Neural cell (in vitro differentiated cells): ENCODE results near the gene DNAJA1. TPM values are rescaled to one million over a fixed set of nuclear protein-coding genes. Genes with fewer than 3 reads are reported as not detected.

Source experiments
- H2AFZ ChIP-seq: fragments of 200-600, 300-800 bp; sonication (generic), shearing (Covaris generic); 2 replicates; pipeline ENCODE4 v1.6.0; 2014; ENCODE audit warnings: low read depth, mild to moderate bottlenecking, antibody characterized with exemption, low read length, moderate library complexity
- H3F3A ChIP-seq: fragments of 200-600 bp; shearing (Covaris generic); 2 replicates; pipeline ENCODE4 v1.6.1; 2016; ENCODE audit warnings: mild to moderate bottlenecking, moderate library complexity, mixed read lengths, antibody characterized with exemption, low read length; ENCODE audit not compliant: insufficient read depth, poor library complexity, severe bottlenecking
- H3K27ac ChIP-seq: fragments of 200-600, 300-800 bp; sonication (generic), shearing (Covaris generic); 2 replicates; pipeline ENCODE4 v1.5.1; 2014; ENCODE audit warnings: mild to moderate bottlenecking, low read length, moderate library complexity
- H3K27me3 ChIP-seq: fragments of 300-800, 200-600 bp; sonication (generic), shearing (Covaris generic); 2 replicates; pipeline ENCODE4 v1.6.0; 2014; ENCODE audit warnings: mild to moderate bottlenecking, low read depth, low read length, moderate library complexity; ENCODE audit not compliant: insufficient read depth
- H3K36me3 ChIP-seq: fragments of 300-800, 200-600 bp; sonication (generic), shearing (Covaris generic); 2 replicates; pipeline ENCODE4 v1.5.1; 2014; ENCODE audit warnings: mild to moderate bottlenecking, antibody characterized with exemption, low read length, moderate library complexity; ENCODE audit not compliant: insufficient read depth
- H3K4me2 ChIP-seq: fragments of 300-800, 200-600 bp; sonication (generic), shearing (Covaris generic); 2 replicates; pipeline ENCODE4 v1.6.0; 2014; ENCODE audit warnings: mild to moderate bottlenecking, low read length
- H3K4me3 ChIP-seq: fragments of 300-800, 200-600 bp; sonication (generic), shearing (Covaris generic); 2 replicates; pipeline ENCODE4 v1.5.1; 2014; ENCODE audit warnings: mild to moderate bottlenecking, low read length, moderate library complexity
- H3K79me2 ChIP-seq: fragments of 200-600 bp; shearing (Covaris generic); replicated peaks from 2 replicates; pipeline ENCODE4 v1.6.0; 2014; ENCODE audit warnings: mild to moderate bottlenecking, low read length, moderate library complexity; ENCODE audit not compliant: insufficient read depth
- H3K9ac ChIP-seq: fragments of 300-800, 200-600 bp; sonication (generic), shearing (Covaris generic); 2 replicates; pipeline ENCODE4 v1.6.1; 2016; ENCODE audit warnings: mild to moderate bottlenecking, low read length, mixed read lengths
- H3K9me2 ChIP-seq: fragments of 200-600 bp; shearing (Covaris generic); 2 replicates; pipeline ENCODE4 v1.6.1; 2016; ENCODE audit warnings: mild to moderate bottlenecking, low read length, mixed read lengths; ENCODE audit not compliant: insufficient read depth
- H3K9me3 ChIP-seq: fragments of 200-600, 300-800 bp; sonication (generic), shearing (Covaris generic); 2 replicates; pipeline ENCODE4 v1.6.1; 2016; ENCODE audit warnings: mild to moderate bottlenecking, mixed run types, low read length, moderate library complexity, mixed read lengths
- H4K20me1 ChIP-seq: fragments of 200-600 bp; shearing (Covaris generic); 2 replicates; pipeline ENCODE4 v1.6.1; 2016; ENCODE audit warnings: mild to moderate bottlenecking, mixed run types; ENCODE audit not compliant: insufficient read depth
- EP300 ChIP-seq: fragments of 450-650 bp; conservative IDR thresholded peaks from 2 replicates; pipeline ENCODE4 v1.6.1; 2014; ENCODE audit warnings: antibody characterized with exemption, mild to moderate bottlenecking, moderate library complexity; ENCODE audit not compliant: poor library complexity, severe bottlenecking
- EZH2 ChIP-seq: fragments of 200-600, 300-800 bp; shearing (Covaris generic), sonication (generic); IDR thresholded peaks from 2 replicates; pipeline ENCODE4 v1.6.1; 2014; ENCODE audit warnings: antibody characterized with exemption, low read length, borderline replicate concordance, mild to moderate bottlenecking; ENCODE audit not compliant: insufficient read depth, poor library complexity, severe bottlenecking
- MXI1 ChIP-seq: fragments of 450-650 bp; conservative IDR thresholded peaks from 2 replicates; pipeline ENCODE4 v1.6.1; 2014; ENCODE audit warnings: antibody characterized with exemption, mild to moderate bottlenecking; ENCODE audit not compliant: poor library complexity, severe bottlenecking
- POLR2AphosphoS5 ChIP-seq: IDR thresholded peaks from 2 replicates; pipeline ENCODE4 v1.6.1; 2012
- RAD21 ChIP-seq: fragments of 450-650 bp; conservative IDR thresholded peaks from 2 replicates; pipeline ENCODE4 v1.6.1; 2014; ENCODE audit warnings: antibody characterized with exemption, mild to moderate bottlenecking, moderate library complexity
- SMC3 ChIP-seq: fragments of 450-650 bp; conservative IDR thresholded peaks from 2 replicates; pipeline ENCODE4 v1.6.1; 2014; ENCODE audit warnings: antibody characterized with exemption, mild to moderate bottlenecking, moderate library complexity; ENCODE audit not compliant: poor library complexity
- TAF1 ChIP-seq: IDR thresholded peaks from 2 replicates; pipeline ENCODE4 v1.6.1; 2012; ENCODE audit warnings: low read depth
- polyA plus RNA-seq: library from polyadenylated mRNA; depleted of rRNA; stranded (reverse); fragments of >200 nt; gene quantifications from 2 replicates; pipeline ENCODE4 v1.2.3, GENCODE V29; 2014
- TF ChIP-seq, protein P1 (sequence below): fragments of 450-650 bp; IDR thresholded peaks from 2 replicates; pipeline ENCODE4 v1.5.1; 2014; ENCODE audit warnings: antibody characterized with exemption, mild to moderate bottlenecking, moderate library complexity; ENCODE audit not compliant: poor library complexity, severe bottlenecking
- TF ChIP-seq, protein P2 (sequence below): IDR thresholded peaks from 2 replicates; pipeline ENCODE4 v1.6.1; 2012; ENCODE audit warnings: borderline replicate concordance

The DNAJA1 gene
- polyA plus RNA-seq, 1 donor from 2014 or later: 547 TPM

DNA sequence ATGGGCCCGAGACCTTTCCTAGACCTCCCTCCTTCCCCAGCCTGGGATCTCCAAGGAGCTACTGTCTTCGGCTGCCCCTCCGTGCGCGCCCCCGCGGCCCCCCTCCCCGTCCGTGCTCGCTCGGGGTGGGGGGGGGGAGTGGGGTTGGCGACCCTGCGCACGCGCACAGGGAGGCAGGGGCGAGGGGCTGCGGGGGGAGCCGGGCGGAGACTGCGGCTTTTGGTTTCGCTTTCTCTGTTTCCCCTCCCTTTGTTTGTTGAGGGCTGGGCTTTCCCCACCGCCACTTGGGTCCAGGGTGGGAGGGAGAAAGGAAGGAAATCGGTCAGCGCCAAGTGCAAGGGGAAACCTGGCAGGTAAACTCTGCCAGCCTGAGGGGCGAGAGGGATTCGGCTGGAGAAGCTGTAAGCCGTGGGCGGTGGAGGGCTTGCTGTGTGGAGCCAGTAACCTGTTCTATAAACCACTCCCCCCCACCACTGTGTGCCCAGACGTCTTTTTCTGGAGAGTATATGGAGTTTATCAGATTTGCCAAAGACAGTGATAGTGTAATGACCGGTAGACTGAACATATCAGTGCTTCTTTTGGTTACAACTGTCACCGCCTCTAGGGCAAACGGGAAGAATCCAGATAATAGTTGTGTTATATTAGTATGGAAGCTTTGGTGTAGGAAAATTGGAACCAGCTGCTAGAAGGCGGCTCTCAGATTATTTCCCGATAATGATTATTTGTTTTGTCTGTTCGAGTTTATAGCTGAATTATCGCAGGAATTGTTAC is 684 bp downstream of the DNAJA1 start:
- peak overlapping the region; percentile 83 for H3K4me2 ChIP-seq
- peak overlapping the region; percentile 100 for H3K9ac ChIP-seq
- H3K27me3 ChIP-seq: no peaks in the 10 kb centered on the region
- peaks cover 8% of the 10 kb centered on the region for H4K20me1 ChIP-seq
- H3K79me2 ChIP-seq: peaks cover 85% of the 10 kb centered on the region
- H3K9me2 ChIP-seq: no peaks in the 10 kb centered on the region
- H3K4me3 ChIP-seq: peak overlapping the region; percentile 97
- no peaks in the 10 kb centered on the region for H3F3A ChIP-seq
- H3K9me3 ChIP-seq: no peaks in the 10 kb centered on the region
- H2AFZ ChIP-seq: peak overlapping the region; percentile 95
- peak overlapping the region; percentile 99 for H3K27ac ChIP-seq
- peaks cover 7% of the 10 kb centered on the region for H3K36me3 ChIP-seq
- TF ChIP-seq SMC3 (no peak), MXI1 (no peak), RAD21 (no peak), EZH2 (no peak), EP300 (no peak), POLR2AphosphoS5 (peak; percentile 72)
- TF ChIP-seq, protein P1, sequence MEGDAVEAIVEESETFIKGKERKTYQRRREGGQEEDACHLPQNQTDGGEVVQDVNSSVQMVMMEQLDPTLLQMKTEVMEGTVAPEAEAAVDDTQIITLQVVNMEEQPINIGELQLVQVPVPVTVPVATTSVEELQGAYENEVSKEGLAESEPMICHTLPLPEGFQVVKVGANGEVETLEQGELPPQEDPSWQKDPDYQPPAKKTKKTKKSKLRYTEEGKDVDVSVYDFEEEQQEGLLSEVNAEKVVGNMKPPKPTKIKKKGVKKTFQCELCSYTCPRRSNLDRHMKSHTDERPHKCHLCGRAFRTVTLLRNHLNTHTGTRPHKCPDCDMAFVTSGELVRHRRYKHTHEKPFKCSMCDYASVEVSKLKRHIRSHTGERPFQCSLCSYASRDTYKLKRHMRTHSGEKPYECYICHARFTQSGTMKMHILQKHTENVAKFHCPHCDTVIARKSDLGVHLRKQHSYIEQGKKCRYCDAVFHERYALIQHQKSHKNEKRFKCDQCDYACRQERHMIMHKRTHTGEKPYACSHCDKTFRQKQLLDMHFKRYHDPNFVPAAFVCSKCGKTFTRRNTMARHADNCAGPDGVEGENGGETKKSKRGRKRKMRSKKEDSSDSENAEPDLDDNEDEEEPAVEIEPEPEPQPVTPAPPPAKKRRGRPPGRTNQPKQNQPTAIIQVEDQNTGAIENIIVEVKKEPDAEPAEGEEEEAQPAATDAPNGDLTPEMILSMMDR: no peak

DNA sequence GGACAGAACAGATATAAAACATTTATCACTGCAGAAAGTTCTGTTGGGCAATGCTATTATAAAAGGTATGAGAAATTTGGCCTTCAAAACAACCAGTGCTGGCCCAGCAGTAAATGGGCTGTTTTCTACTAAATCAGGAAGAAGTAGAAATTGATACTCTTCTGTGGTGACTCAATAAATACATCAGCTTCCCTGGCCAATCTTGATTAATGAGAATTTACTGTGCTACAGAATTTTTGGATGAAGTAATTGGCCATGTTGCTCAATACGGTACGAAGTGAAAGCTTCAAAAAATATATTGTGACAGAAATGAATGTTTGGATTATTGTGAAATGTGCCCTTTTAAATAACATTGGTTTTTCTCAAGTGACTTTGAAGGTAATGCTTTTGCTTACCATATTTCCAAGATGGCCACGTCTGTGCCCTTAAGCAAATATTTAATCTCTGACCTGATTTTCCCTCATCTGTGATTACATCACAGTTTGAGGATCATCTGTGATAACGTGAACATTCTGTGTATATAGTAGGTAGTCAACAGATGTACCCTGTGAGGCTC is 4.2 kb downstream of the DNAJA1 start:
- peaks cover 14% of the 10 kb centered on the region for H4K20me1 ChIP-seq
- peaks cover 11% of the 10 kb centered on the region for H3K36me3 ChIP-seq

More for the DNA sequence above, 4.2 kb downstream of the DNAJA1 start:
- no peaks in the 10 kb centered on the region for H3K27me3 ChIP-seq
- peak overlapping the region; percentile 97 for H3K4me3 ChIP-seq
- H3K4me2 ChIP-seq: no peak overlapping the region
- peaks cover 84% of the 10 kb centered on the region for H3K79me2 ChIP-seq
- H3K9me3 ChIP-seq: no peaks in the 10 kb centered on the region
- no peak overlapping the region for H2AFZ ChIP-seq
- no peaks in the 10 kb centered on the region for H3K9me2 ChIP-seq
- H3K27ac ChIP-seq: no peak overlapping the region
- TF ChIP-seq TAF1: no peak
- TF ChIP-seq, protein P2, sequence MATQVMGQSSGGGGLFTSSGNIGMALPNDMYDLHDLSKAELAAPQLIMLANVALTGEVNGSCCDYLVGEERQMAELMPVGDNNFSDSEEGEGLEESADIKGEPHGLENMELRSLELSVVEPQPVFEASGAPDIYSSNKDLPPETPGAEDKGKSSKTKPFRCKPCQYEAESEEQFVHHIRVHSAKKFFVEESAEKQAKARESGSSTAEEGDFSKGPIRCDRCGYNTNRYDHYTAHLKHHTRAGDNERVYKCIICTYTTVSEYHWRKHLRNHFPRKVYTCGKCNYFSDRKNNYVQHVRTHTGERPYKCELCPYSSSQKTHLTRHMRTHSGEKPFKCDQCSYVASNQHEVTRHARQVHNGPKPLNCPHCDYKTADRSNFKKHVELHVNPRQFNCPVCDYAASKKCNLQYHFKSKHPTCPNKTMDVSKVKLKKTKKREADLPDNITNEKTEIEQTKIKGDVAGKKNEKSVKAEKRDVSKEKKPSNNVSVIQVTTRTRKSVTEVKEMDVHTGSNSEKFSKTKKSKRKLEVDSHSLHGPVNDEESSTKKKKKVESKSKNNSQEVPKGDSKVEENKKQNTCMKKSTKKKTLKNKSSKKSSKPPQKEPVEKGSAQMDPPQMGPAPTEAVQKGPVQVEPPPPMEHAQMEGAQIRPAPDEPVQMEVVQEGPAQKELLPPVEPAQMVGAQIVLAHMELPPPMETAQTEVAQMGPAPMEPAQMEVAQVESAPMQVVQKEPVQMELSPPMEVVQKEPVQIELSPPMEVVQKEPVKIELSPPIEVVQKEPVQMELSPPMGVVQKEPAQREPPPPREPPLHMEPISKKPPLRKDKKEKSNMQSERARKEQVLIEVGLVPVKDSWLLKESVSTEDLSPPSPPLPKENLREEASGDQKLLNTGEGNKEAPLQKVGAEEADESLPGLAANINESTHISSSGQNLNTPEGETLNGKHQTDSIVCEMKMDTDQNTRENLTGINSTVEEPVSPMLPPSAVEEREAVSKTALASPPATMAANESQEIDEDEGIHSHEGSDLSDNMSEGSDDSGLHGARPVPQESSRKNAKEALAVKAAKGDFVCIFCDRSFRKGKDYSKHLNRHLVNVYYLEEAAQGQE: no peak
- no peak for TF ChIP-seq MXI1
- no peak for TF ChIP-seq RAD21
- TF ChIP-seq, protein P1: no peak
- no peak for TF ChIP-seq EP300
- no peak for TF ChIP-seq POLR2AphosphoS5
- no peak for TF ChIP-seq EZH2
- TF ChIP-seq SMC3: no peak
- H3K9ac ChIP-seq: no peak overlapping the region
- no peaks in the 10 kb centered on the region for H3F3A ChIP-seq
